Gastroesophageal sphincter (tissue), 3 donors: ENCODE measurements around the gene RAB44.

Source experiments
- CTCF ChIP-seq, 4 experiments: fragments of 200-600 bp in 2 of 4; fragments of 450-650 bp in 2 of 4; sonication (generic) in 1 of 4; IDR thresholded peaks; one replicate each; pipeline ENCODE4 v1.5.1; 2017 to 2019; ENCODE audit warnings: antibody characterized with exemption in 4 of 4, mild to moderate bottlenecking in 2 of 4, moderate library complexity in 2 of 4
- EP300 ChIP-seq: sonication (generic); formaldehyde crosslinking; IDR thresholded peaks from one replicate; pipeline ENCODE4 v1.6.1; 2017; ENCODE audit warnings: antibody characterized with exemption, mild to moderate bottlenecking
- POLR2A ChIP-seq, 2 donors: fragments of 450-650 bp; IDR thresholded peaks; one replicate each; pipeline ENCODE4 v1.6.1; 2017; ENCODE audit warnings: antibody characterized with exemption in 2 of 2, mild to moderate bottlenecking in 2 of 2, moderate library complexity in 1 of 2
- POLR2AphosphoS5 ChIP-seq: sonication (generic); formaldehyde crosslinking; IDR thresholded peaks from one replicate; pipeline ENCODE4 v1.6.1; 2017; ENCODE audit warnings: antibody characterized with exemption

- TF ChIP-seq CTCF (IDR thresholded peaks at IDR 0.05): no peak
- TF ChIP-seq POLR2AphosphoS5: no peak
- TF ChIP-seq POLR2A (IDR thresholded peaks at IDR 0.05): no peak
- TF ChIP-seq EP300: no peak
These were observed 5.4 kb upstream of the RAB44 start for GRCh38 chr6:36692220-36692619.
